Esophagus muscularis mucosa (tissue), 4 donors: ENCODE data around the gene SPTA1.

ENCODE experiments used
- EP300 ChIP-seq: sonication (generic); formaldehyde crosslinking; IDR thresholded peaks from one replicate; pipeline ENCODE4 v1.6.1; 2017; ENCODE audit warnings: antibody characterized with exemption
- POLR2A ChIP-seq: fragments of 450-650 bp; IDR thresholded peaks from one replicate; pipeline ENCODE4 v1.6.1; 2017; ENCODE audit warnings: antibody characterized with exemption, moderate library complexity, mild to moderate bottlenecking, low read depth
- POLR2AphosphoS5 ChIP-seq, 2 donors: sonication (generic); formaldehyde crosslinking; IDR thresholded peaks; one replicate each; pipeline ENCODE4 v1.6.1; 2017; ENCODE audit warnings: antibody characterized with exemption in 2 of 2
- TF ChIP-seq, protein P1 (sequence below), 3 experiments: fragments of 200-600 bp in 2 of 3; fragments of 450-650 bp in 1 of 3; sonication (generic) in 2 of 3; IDR thresholded peaks; one replicate each; pipeline ENCODE4 v1.5.1; 2017 to 2019; ENCODE audit warnings: antibody characterized with exemption in 3 of 3, mild to moderate bottlenecking in 2 of 3, moderate library complexity in 1 of 3

DNA sequence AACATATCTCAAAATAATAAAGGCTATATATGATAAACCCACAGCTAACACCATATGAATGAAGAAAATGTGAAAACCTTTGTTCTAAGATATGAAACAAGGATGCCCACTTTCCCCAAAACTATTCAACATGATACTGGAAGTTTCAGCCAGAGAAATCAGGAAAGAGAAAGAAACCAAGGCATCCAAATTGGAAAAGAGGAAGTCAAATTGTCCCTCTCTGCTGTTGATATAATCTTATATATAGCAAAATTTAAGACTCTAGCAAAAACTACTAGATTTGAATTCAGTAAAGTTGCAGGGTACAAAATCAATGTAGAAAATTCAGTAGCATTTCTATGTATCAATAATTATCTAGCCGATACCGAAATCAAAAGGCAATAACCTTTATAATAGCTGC, 85.8 kb downstream of the SPTA1 start:
- TF ChIP-seq, protein P1, sequence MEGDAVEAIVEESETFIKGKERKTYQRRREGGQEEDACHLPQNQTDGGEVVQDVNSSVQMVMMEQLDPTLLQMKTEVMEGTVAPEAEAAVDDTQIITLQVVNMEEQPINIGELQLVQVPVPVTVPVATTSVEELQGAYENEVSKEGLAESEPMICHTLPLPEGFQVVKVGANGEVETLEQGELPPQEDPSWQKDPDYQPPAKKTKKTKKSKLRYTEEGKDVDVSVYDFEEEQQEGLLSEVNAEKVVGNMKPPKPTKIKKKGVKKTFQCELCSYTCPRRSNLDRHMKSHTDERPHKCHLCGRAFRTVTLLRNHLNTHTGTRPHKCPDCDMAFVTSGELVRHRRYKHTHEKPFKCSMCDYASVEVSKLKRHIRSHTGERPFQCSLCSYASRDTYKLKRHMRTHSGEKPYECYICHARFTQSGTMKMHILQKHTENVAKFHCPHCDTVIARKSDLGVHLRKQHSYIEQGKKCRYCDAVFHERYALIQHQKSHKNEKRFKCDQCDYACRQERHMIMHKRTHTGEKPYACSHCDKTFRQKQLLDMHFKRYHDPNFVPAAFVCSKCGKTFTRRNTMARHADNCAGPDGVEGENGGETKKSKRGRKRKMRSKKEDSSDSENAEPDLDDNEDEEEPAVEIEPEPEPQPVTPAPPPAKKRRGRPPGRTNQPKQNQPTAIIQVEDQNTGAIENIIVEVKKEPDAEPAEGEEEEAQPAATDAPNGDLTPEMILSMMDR (IDR thresholded peaks at IDR 0.05): no peak
- TF ChIP-seq POLR2AphosphoS5 (IDR thresholded peaks at IDR 0.05): no peak
- no peak for TF ChIP-seq EP300
- TF ChIP-seq POLR2A: no peak
